Measurements from ENCODE around the gene CD47.

The CD47 gene

GRCh38 chr3:108011616-108012015 lies 79.2 kb downstream of the CD47 start:
- no peak for DNase-seq

GRCh38 chr3:108008931-108009639 lies 81.7 kb downstream of the CD47 start:
- no peak for DNase-seq

GRCh38 chr3:108008106-108008505 lies 82.7 kb downstream of the CD47 start:
- peak; percentile 40 for DNase-seq

- DNase-seq: peak; percentile 69
Observed at GRCh38 chr3:108006881-108007331, 83.9 kb downstream of the CD47 start.

- DNase-seq: peak; percentile 45
Observed at GRCh38 chr3:108006077-108006771, 84.6 kb downstream of the CD47 start.

- DNase-seq: peak; percentile 39
Observed at GRCh38 chr3:108004647-108005046, 86.2 kb downstream of the CD47 start.

- DNase-seq: no peak
Observed at GRCh38 chr3:108001457-108001856, 89.4 kb downstream of the CD47 start.

DNA sequence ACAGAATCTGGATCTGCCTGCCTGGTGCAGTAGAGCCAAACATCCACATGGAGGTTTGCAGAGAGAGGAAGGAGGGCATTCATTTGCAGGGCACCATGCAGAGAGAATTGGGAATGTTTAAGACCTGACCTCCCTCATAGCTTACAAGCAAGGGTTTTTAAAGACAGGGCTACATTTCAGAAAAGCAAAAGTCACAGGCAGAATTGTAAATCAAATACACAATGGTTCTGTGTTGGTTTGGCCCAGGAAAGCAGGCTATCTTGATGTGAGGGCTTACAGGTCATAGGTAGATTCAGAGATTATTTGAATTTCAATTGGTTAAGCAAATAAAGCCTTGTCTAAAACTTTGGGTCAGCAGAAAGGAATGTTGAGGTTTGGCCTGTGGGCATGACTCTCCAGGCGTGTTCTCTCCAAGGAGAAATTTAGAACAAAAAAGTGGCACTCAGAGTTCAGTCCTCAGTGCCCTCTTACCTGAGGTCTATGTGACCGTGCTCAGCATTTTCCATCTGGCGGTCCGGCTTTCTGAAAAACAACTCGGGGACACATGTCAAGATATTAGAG lies 91.5 kb downstream of the CD47 start:
- DNase-seq: no peak

DNA sequence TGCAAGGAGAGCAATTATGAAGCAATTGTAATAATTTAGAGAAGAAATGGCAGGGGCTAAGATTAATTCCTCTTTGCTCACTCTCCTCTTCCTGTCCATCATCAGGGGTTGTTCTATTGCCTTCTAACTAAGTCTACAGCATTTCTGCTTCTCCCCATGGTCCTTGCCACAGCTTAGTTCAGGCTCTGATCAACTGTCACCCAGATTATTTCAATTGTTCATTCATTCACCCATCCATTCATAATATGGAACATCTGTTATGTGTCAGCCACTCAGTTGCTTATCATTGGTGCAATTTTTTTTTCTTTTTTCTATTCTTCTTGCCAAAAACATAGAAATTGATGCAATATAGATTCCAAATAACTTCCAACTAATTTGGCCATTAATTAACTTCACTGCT lies 93.2 kb downstream of the CD47 start:
- DNase-seq: no peak

DNA sequence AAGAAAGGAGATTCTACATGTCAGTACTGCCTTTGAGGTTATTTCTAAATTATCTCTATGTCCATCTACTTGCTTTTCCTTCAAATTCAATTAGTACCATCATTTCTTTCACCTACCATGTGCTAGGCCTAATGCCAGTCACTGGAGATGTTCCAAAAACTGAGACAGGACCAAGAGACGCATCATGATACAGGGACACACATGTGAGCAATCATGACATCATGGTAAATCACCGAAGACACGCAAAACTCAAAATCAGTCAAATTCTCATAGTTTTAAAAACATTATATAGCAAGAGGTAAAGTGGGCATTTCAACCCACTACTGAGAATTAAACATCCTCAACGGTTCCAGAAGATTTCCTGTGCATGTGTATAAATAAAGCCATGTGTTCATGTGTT lies 95.0 kb downstream of the CD47 start:
- DNase-seq: no peak

- DNase-seq: no peak
Observed at GRCh38 chr3:107994956-107995715, 95.7 kb downstream of the CD47 start.

GRCh38 chr3:107994181-107994580 lies 96.7 kb downstream of the CD47 start:
- no peak for DNase-seq

DNA sequence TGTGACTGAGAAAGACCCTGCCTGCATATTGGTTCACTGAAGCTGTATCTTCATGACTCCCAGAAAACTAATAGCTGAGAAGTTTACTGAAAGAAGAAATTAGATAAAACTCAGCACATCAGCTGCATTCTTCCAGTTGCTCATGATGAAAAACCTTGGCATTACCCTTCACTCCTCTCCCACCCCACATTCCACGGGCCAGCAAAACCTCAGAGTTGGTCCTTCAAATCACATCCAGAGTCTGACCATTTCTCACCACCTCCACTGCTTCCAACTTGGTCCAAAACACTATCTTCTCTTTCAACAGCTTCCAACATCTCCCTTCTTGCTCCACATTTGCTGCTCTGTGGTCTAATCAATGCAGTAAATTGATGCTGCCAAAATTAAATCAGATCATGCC lies 97.1 kb downstream of the CD47 start:
- DNase-seq: no peak

Measured in femur (tissue), 1 donor.